Caki2 (cell line): ENCODE measurements around the gene FCRL3. TPM values are rescaled to one million over a fixed set of nuclear protein-coding genes. Genes with fewer than 3 reads are reported as not detected.

Experiments used
- total RNA-seq: library from RNA; depleted of rRNA; stranded (reverse); fragments of >200 nt; shearing (Covaris generic); gene quantifications from 2 replicates; pipeline ENCODE4 v1.2.3, GENCODE V29; 2014; ENCODE audit warnings: low replicate concordance; rRNA removed

Gene FCRL3
- total RNA-seq, 1 experiment from 2014 or later, result not detected

Other genes starting within 250 kb of the FCRL3 start
- gene FCRL5, start 148.3 kb downstream of the FCRL3 start, total RNA-seq, result not detected in 2 replicates
- not detected in 2 replicates for gene FCRL4, start 102.7 kb downstream of the FCRL3 start, total RNA-seq
- not detected in 2 replicates for gene FCRL2, start 76.4 kb upstream of the FCRL3 start, total RNA-seq
- not detected in 2 replicates for gene FCRL1, start 119.4 kb upstream of the FCRL3 start, total RNA-seq
- not detected in 2 replicates for gene CD5L, start 141.0 kb upstream of the FCRL3 start, total RNA-seq